IMR-90 (cell line): ENCODE data around the gene TCERG1.
A peak's percentile ranks its signal among the peaks of the same experiment; 100 is the strongest.

Experiments used
- CTCF ChIP-seq: conservative IDR thresholded peaks from 2 replicates; pipeline ENCODE4 v1.5.1; 2012; ENCODE audit warnings: mild to moderate bottlenecking, low read depth, low read length, improper control_type of control experiment
- MAZ ChIP-seq: IDR thresholded peaks from 2 replicates; pipeline ENCODE4 v1.6.1; 2012; ENCODE audit warnings: low read depth, mild to moderate bottlenecking, low read length, improper control_type of control experiment, moderate library complexity, borderline replicate concordance
- POLR2A ChIP-seq: IDR thresholded peaks from 2 replicates; pipeline ENCODE4 v1.6.1; 2012; ENCODE audit warnings: mild to moderate bottlenecking, low read depth, low read length
- RFX5 ChIP-seq: IDR thresholded peaks from 2 replicates; pipeline ENCODE4 v1.8.0; 2012; ENCODE audit warnings: low read depth, mild to moderate bottlenecking, low read length, moderate library complexity
- SMC3 ChIP-seq: fragments of 150-350 bp; IDR thresholded peaks from 2 replicates; pipeline ENCODE4 v1.6.1; 2016; ENCODE audit warnings: low read depth, mild to moderate bottlenecking, antibody characterized with exemption, low read length, moderate library complexity
- USF2 ChIP-seq: fragments of 150-350 bp; IDR thresholded peaks from 2 replicates; pipeline ENCODE4 v1.6.1; 2017; ENCODE audit warnings: mild to moderate bottlenecking, antibody characterized with exemption, low read length, low read depth

DNA sequence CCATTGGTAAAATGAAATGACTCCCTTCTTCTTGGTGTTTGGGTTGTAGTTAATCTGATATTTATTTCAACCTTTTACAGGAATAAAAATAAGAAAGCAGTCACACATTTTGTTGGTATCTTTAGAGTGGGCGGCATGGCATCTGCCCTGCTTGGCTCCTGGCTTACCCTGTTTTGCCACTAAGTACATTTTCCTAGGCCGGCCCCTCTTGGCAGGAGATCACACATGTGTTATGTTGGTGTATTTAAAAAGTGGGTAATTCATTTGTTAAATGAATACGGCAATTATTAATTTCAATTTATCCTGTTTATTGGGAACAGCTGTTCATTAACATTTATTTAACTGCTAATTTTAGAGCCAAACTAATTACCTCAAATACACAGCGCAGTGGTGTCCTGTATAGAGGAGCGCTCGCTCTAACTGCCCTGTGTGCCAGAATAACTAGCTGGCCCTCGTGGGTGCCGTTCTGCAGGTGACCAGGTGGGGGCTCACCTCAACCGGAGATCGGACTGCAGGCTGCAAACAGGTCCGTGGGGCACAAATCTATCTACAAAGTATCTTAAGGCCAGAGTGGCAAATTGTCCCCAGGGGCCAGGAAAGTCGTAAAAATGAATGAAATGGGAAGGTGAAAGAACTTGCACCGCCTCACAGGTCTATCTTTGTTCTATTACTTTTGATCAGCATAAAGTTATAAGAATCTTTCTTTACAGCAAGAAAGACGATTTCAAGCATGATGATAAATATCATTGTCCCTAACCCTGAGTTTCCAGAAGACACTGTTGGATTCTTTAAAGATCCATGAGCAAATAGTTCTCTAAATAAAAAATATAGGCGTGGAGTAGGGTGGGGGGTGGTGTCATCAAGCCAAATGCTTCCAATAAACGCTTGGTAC lies 95.1 kb downstream of the TCERG1 start:
- peak; percentile 76 for TF ChIP-seq CTCF
- TF ChIP-seq MAZ: no peak
- TF ChIP-seq USF2: no peak
- no peak for TF ChIP-seq POLR2A
- TF ChIP-seq RFX5: no peak
- TF ChIP-seq SMC3: peak; percentile 71
